Measurements from ENCODE around the gene IGF2BP3.

The IGF2BP3 gene

DNA sequence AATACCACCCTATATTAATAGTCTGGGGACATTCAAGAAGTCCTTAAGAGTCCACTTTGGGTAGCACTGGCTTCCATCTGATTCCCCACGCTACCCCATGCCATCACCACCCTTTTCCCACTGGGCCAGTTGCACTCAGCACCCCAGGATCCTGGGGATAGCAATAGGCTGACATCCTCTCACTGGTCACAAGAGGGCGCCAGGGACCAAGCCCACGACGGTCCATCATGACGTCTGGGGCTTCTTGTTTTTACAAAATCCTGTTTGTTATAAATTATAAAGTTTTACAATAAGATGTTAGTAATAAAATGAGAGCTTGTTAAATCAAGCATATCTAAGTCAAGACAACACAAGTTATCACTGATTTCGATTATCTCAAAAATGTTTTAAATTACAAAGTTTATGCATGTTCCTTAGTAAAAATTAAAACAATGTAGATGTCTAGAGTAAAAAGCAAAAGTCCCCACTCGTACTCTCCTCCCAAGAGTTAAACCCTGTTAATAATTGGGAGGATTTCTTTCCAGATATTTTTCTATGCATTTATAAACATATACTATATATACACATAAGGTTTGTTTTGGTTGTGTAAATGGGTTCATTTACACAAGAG, 208.3 kb downstream of the IGF2BP3 start:
- DNase-seq (ENCODE audit: low read depth) = peak; percentile 32

DNA sequence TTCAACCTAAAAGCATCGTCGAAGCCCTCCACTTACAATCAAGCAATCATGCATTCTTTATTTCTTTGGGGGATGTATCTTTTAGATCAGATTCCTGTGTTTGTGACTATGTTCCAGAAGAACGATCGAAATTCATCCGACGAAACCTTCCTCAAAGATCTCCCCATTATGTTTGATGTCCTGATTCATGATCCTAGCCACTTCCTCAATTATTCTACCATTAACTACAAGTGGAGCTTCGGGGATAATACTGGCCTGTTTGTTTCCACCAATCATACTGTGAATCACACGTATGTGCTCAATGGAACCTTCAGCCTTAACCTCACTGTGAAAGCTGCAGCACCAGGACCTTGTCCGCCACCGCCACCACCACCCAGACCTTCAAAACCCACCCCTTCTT, 209.9 kb downstream of the IGF2BP3 start:
- no peak for DNase-seq (ENCODE audit: low read depth)
